SU-DHL-6 (cell line): Measurements from ENCODE around the gene IFITM2.
"Not testable (repeated sequence)": the region's sequence is repeated elsewhere in the genome, so short reads cannot be mapped to it uniquely, and the experiment has no call there.

Experiments used
- H2AFZ ChIP-seq: fragments of 200-600 bp; sonication (generic); 2 replicates; pipeline ENCODE4 v1.6.1; 2014; ENCODE audit warnings: low read depth, mild to moderate bottlenecking, moderate library complexity, mixed read lengths, antibody characterized with exemption, low read length; ENCODE audit not compliant: severe bottlenecking
- H3F3A ChIP-seq: fragments of 200-600 bp; shearing (Covaris generic); 2 replicates; pipeline ENCODE4 v1.6.0; 2016; ENCODE audit warnings: antibody characterized with exemption, mild to moderate bottlenecking; ENCODE audit not compliant: insufficient read depth
- H3K27ac ChIP-seq: fragments of 200-600 bp; sonication (generic); 2 replicates; pipeline ENCODE4 v1.5.1; 2016; ENCODE audit warnings: low read depth, mild to moderate bottlenecking, low read length, moderate library complexity, mixed read lengths
- H3K27me3 ChIP-seq: fragments of 200-600 bp; sonication (generic), shearing (Covaris generic); 2 replicates; pipeline ENCODE4 v1.6.0; 2014; ENCODE audit warnings: mild to moderate bottlenecking, low read length
- H3K36me3 ChIP-seq: fragments of 200-600 bp; sonication (generic); 2 replicates; pipeline ENCODE4 v1.6.1; 2014; ENCODE audit warnings: mild to moderate bottlenecking, low read length, mixed read lengths
- H3K4me2 ChIP-seq: fragments of 300-600, 200-600 bp; shearing (Covaris generic), sonication (generic); 2 replicates; pipeline ENCODE4 v1.6.0; 2014; ENCODE audit warnings: low read length, low read depth, mild to moderate bottlenecking; ENCODE audit not compliant: poor library complexity, severe bottlenecking
- H3K4me3 ChIP-seq: fragments of 200-600 bp; sonication (generic); 2 replicates; pipeline ENCODE4 v1.5.1; 2014; ENCODE audit warnings: antibody characterized with exemption, low read length, mild to moderate bottlenecking, mixed read lengths; ENCODE audit not compliant: insufficient read depth, poor library complexity, severe bottlenecking
- H3K79me2 ChIP-seq: fragments of 200-600 bp; sonication (generic); 2 replicates; pipeline ENCODE4 v1.6.1; 2014; ENCODE audit warnings: mild to moderate bottlenecking, low read length, moderate library complexity; ENCODE audit not compliant: insufficient read depth
- H3K9ac ChIP-seq: fragments of 200-600 bp; sonication (generic); 2 replicates; pipeline ENCODE4 v1.7.0; 2014; ENCODE audit warnings: mild to moderate bottlenecking, low read length
- H3K9me2 ChIP-seq: fragments of 200-600 bp; sonication (generic); replicated peaks from 2 replicates; pipeline ENCODE4 v1.6.1; 2014; ENCODE audit warnings: low read length; ENCODE audit not compliant: insufficient read depth
- H3K9me3 ChIP-seq: fragments of 200-600 bp; sonication (generic); 2 replicates; pipeline ENCODE4 v1.6.1; 2014; ENCODE audit warnings: low read length, mixed read lengths; ENCODE audit not compliant: insufficient read depth
- H4K20me1 ChIP-seq: fragments of 200-600 bp; sonication (generic); 2 replicates; pipeline ENCODE4 v1.6.1; 2014; ENCODE audit warnings: low read depth, mild to moderate bottlenecking, antibody characterized with exemption, low read length, moderate library complexity, mixed read lengths
- EZH2phosphoT487 ChIP-seq: fragments of 200-600 bp; sonication (generic), shearing (Covaris generic); conservative IDR thresholded peaks from 2 replicates; pipeline ENCODE4 v1.6.1; 2018; ENCODE audit warnings: mild to moderate bottlenecking, antibody characterized with exemption, low read length, moderate library complexity, mixed read lengths
- TF ChIP-seq, protein P1 (sequence below): fragments of 200-600 bp; sonication (generic); IDR thresholded peaks from one replicate; pipeline ENCODE4 v1.5.1; 2017; ENCODE audit warnings: antibody characterized with exemption, mild to moderate bottlenecking, low read length, moderate library complexity; ENCODE audit not compliant: insufficient read depth, poor library complexity, severe bottlenecking

IFITM2 gene

DNA sequence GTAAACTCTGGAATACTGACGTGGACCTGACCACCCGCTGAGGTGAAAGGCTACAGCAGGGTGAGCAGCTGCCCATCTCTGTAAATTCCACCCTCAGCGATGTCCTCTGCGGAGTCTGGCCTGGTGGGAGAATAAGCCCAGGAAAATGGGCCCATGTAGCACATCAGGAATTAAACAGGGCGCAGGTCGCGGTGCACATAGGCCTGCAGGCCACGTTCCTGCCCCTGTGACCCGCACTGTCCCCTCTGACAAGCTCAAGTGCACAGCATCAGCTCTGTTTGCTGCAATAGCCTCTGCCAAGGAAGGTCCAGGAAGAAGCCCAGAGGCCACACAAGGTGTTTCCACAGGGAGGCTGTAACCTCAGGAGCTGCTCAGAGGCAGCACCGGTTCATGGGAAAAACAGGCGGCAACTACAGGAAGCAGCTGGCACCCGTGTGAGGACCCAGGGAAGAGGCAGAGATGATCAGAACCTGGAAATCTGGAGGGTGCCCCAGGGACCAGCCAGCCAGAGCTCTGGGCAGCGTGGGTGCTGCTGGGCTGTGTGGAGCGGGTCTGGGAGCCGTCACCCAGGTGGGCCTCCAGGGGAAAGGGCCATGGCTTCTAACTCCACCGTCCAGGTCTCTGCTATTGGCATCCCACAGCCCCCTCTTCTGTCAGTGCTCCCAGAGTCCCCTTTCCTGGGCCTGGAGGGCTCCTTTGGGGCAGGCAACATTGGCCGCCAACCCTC lies 808 bp upstream of the IFITM2 start:
- no peaks in the 10 kb centered on the region for H3K9me3 ChIP-seq
- no peaks in the 10 kb centered on the region for H3K27me3 ChIP-seq
- TF ChIP-seq EZH2phosphoT487: no peak
- TF ChIP-seq, protein P1, sequence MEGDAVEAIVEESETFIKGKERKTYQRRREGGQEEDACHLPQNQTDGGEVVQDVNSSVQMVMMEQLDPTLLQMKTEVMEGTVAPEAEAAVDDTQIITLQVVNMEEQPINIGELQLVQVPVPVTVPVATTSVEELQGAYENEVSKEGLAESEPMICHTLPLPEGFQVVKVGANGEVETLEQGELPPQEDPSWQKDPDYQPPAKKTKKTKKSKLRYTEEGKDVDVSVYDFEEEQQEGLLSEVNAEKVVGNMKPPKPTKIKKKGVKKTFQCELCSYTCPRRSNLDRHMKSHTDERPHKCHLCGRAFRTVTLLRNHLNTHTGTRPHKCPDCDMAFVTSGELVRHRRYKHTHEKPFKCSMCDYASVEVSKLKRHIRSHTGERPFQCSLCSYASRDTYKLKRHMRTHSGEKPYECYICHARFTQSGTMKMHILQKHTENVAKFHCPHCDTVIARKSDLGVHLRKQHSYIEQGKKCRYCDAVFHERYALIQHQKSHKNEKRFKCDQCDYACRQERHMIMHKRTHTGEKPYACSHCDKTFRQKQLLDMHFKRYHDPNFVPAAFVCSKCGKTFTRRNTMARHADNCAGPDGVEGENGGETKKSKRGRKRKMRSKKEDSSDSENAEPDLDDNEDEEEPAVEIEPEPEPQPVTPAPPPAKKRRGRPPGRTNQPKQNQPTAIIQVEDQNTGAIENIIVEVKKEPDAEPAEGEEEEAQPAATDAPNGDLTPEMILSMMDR: no peak
- H3K9me2 ChIP-seq: no peaks in the 10 kb centered on the region
- H3K27ac ChIP-seq: no peak overlapping the region
- no peaks in the 10 kb centered on the region for H3K36me3 ChIP-seq
- no peaks in the 10 kb centered on the region for H4K20me1 ChIP-seq
- H3K4me3 ChIP-seq: no peak overlapping the region
- H3K79me2 ChIP-seq: no peaks in the 10 kb centered on the region
- H3K9ac ChIP-seq: no peak overlapping the region
- H3F3A ChIP-seq: no peaks in the 10 kb centered on the region; the same call in 1 of the 2 replicates
- no peak overlapping the region for H3K4me2 ChIP-seq
- no peak overlapping the region for H2AFZ ChIP-seq

DNA sequence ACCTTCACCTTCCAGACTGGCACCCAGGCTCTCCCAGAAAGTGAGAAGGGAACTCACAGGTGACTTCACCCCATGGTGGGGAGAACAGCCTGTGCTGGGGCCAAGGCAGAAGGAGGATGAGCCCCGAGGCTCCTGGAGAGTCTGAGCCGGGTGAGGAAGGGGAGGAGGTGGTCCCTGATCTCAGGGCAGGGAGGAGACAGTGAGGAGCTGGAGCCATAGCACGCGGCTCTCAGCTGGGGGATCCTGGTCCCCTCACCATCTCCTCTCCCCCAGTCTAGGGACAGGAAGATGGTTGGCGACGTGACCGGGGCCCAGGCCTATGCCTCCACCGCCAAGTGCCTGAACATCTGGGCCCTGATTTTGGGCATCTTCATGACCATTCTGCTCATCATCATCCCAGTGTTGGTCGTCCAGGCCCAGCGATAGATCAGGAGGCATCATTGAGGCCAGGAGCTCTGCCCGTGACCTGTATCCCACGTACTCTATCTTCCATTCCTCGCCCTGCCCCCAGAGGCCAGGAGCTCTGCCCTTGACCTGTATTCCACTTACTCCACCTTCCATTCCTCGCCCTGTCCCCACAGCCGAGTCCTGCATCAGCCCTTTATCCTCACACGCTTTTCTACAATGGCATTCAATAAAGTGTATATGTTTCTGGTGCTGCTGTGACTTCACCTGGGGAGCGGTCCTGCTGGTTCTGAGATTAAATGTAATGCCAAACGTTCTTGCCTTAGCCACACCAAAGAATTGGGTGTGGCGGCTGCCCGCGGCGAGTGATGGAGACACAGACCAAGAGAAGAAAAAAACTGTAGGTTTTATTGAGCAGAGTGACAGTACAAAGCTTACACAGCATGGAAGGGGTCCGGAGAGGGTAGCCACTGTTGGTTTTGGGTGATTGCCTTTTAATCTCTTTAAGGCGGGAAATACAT lies 1.4 kb downstream of the IFITM2 start:
- not testable (repeated sequence) for H3K9ac ChIP-seq, H3K27ac ChIP-seq
- H3K4me2 ChIP-seq: peak overlapping the region; percentile 9

DNA sequence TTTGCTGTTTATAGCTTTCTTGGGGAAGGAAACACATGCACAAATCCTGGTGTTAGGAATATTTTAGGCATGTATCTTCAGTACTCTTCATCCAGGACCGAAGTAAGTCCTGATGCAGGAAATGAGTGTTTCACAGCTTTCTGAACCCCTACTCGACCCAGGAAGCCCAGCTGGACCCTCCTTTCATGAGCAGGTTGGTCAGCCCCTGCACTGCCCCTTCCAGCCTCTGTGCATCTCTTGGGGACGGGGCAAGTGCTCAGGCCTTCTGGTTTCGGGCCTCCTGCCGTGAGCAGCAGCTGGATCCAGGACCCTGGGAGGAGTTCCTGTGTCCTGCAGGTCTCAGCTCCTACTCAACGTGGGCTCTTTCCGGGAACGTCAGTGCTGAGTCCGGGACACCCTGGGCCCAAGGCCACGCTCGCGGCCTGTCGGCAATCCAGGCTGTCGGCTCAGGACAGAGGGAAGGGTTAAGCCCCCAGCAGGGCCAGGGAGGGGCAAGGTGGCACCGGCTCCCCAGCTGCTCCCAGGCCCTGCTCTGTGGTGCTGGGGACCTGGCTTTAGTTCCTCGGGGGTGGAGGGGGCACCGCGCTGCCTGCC lies 2.5 kb downstream of the IFITM2 start:
- not testable (repeated sequence) for H3K9me2 ChIP-seq, H3K4me3 ChIP-seq, H3K4me2 ChIP-seq, H3K9me3 ChIP-seq, H3K9ac ChIP-seq, H3K27me3 ChIP-seq, H3K36me3 ChIP-seq, H2AFZ ChIP-seq, H3K27ac ChIP-seq, H3F3A ChIP-seq, H3K79me2 ChIP-seq, H4K20me1 ChIP-seq

More for the DNA sequence above, 1.4 kb downstream of the IFITM2 start:
- not testable (repeated sequence) for H3K9me3 ChIP-seq, H3K9me2 ChIP-seq, H3K79me2 ChIP-seq, H3F3A ChIP-seq, H3K4me3 ChIP-seq, H4K20me1 ChIP-seq, H3K36me3 ChIP-seq, H2AFZ ChIP-seq, H3K27me3 ChIP-seq

DNA sequence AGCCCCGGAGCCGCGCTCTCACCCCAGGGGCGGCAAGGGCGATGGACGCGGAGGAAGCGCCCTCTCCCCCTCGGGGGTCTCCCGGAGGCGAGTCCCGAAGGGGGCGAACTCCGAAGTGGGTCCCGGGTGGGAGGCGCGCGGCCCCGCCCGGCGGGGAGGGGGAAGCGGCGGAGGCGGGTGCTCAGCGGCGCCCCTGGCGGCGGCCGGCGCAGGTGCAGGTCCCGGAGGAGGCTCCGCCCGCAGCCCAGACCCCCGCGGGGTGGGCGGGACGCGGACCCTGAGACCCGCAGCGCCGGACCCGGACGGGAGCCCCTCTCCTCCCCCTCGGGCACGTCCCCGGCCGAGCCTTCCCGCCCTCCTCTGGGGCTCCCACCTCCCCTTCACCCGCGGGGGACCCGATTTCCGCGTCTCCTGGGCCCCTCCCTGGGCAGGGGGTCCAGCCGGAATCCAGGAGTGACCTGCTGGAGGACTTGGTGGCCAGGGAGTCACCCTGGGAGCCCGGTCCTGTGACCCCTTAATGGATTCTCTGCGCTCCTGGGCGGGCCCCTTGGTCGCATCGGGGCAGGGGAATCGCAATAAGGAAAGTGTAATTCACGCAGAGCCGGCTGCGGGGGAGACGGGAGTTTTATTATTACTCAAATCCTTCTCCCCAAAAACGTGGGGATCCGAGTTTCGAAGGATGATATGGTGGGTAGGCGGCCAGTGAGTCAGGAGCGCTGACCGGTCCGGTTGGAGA lies 3.6 kb downstream of the IFITM2 start:
- H3K79me2 ChIP-seq, H3K9ac ChIP-seq, H3K36me3 ChIP-seq, H3F3A ChIP-seq, H3K27me3 ChIP-seq, H4K20me1 ChIP-seq, H2AFZ ChIP-seq, H3K4me2 ChIP-seq, H3K27ac ChIP-seq, H3K4me3 ChIP-seq, H3K9me2 ChIP-seq, H3K9me3 ChIP-seq: not testable (repeated sequence)
